GM12891 (cell line): ENCODE results near the gene VASP.
"Not testable (repeated sequence)": the region's sequence is repeated elsewhere in the genome, so short reads cannot be mapped to it uniquely, and the experiment has no call there.

Experiments used
- DNase-seq: peaks from one replicate; pipeline ENCODE4 v3.0.0; 2011; ENCODE audit warnings: low spot score; ENCODE audit not compliant: insufficient read length
- FAIRE-seq: peaks from 2 replicates; lab custom pipeline; 2011; peaks lifted over from hg19 to GRCh38; lab: Jason Lieb, UNC
- PAX5 ChIP-seq: IDR thresholded peaks from 2 replicates; pipeline ENCODE4 v1.6.1; 2011; ENCODE audit warnings: low read length, moderate library complexity, mild to moderate bottlenecking; ENCODE audit not compliant: insufficient read depth, severe bottlenecking
- POLR2A ChIP-seq: IDR thresholded peaks from 2 replicates; pipeline ENCODE4 v1.6.1; 2011; ENCODE audit warnings: low read depth, low read length, control low read depth
- POLR2AphosphoS5 ChIP-seq: IDR thresholded peaks from 2 replicates; pipeline ENCODE4 v1.6.1; 2011; ENCODE audit warnings: low read depth, low read length, control low read depth
- POU2F2 ChIP-seq: IDR thresholded peaks from 2 replicates; pipeline ENCODE4 v1.6.1; 2011; ENCODE audit warnings: low read depth, mild to moderate bottlenecking, control low read depth, low read length, moderate library complexity
- SPI1 ChIP-seq: IDR thresholded peaks from 2 replicates; pipeline ENCODE4 v1.6.1; 2011; ENCODE audit warnings: low read depth, low read length, control low read depth
- TAF1 ChIP-seq: IDR thresholded peaks from 2 replicates; pipeline ENCODE4 v1.6.1; 2011; ENCODE audit warnings: low read depth, low read length, control low read depth

The VASP gene

DNA sequence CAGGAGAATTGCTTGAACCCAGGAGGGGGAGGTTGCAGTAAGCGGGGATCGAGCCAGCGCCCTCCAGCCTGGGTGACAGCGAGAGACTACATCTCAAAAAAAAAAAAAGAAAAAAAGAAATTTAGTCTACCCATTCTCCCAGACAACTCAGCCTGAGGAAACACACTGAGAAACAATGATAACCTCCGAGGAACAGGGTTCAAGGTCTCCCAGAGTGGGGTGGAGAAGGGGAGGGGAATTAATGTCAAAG lies 1.4 kb upstream of the VASP start:
- TF ChIP-seq POU2F2 (no peak), POLR2A (no peak), POLR2AphosphoS5 (no peak), PAX5 (no peak), TAF1 (no peak), SPI1 (no peak)
- FAIRE-seq (no peak), DNase-seq (no peak)

DNA sequence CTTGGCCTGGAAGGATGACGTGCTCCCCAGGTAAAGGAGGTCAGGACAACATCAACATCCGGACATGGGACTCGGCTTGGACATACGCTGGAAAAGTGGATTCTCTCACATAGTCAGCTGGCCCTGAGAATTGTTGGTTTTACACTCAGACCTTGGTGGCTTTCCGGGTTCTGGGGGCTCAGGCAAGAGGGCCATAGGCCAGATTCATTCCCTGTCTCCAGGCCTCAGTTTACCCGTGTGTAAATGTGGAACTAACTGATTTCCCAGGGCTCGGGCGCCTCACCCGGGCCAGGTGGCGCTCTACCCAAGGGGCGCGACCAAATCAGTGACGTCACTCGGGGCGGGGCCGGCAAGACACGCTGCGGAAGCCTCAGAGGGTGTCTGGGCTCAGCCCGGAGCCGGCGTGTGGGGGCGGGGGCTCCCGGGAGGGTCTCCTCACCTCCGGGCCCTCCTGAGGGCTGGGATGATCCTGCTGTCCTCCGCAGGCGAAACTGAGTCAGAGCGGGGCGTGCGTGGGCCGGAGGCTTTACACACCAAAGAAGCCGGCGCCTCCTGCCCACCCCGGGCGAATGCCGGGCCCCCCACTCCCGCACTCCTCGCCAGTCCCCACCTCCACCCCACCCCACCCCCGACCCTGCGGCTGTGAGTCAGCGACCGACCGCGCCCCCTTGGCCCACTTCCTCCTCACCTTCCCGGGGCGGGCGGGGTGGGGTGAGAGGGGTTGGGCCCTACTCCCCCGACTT lies 862 bp upstream of the VASP start:
- FAIRE-seq, result peak; percentile 95

DNA sequence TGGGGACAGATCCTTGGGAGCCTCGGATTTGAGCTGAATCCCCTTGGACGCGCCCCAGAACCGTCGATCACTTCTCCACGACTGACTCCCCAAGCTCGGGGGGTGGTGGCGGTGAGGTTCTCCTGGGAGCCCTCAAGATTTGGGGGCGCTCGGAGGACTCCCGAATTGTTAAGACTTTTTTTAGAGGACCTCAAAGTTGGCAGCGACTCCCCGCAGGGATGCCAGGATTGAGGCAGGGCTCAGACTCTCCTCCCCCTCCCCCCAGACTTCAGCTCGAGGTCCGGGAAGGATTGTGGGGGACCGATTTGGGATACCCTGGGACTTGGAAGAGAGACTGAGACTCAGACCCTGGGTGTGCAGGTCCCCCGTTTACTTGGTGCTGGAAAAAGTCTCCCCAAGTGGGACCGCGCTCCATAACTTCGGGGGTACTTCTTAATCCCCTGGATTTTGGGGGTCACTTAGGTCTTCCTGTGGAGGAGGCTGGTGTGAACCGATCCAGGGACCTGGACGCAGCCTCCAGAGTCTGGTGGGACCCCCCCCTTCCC lies 665 bp downstream of the VASP start:
- FAIRE-seq, result no peak
- DNase-seq, result no peak
- no peak for TF ChIP-seq POU2F2
- no peak for TF ChIP-seq TAF1
- TF ChIP-seq POLR2AphosphoS5, result no peak
- no peak for TF ChIP-seq PAX5
- TF ChIP-seq SPI1, result no peak
- no peak for TF ChIP-seq POLR2A

More for the DNA sequence above, 862 bp upstream of the VASP start:
- DNase-seq, result peak; percentile 86
- no peak; the same call in 1 of the 2 replicates for TF ChIP-seq SPI1
- no peak for TF ChIP-seq TAF1
- TF ChIP-seq POLR2A, result 0 out of 2 replicates have a peak, but pooled peaks have one; percentile 37
- 0 out of 2 replicates have a peak, but pooled peaks have one; percentile 32 for TF ChIP-seq POLR2AphosphoS5
- TF ChIP-seq PAX5, result peak; percentile 43
- no peak for TF ChIP-seq POU2F2

DNA sequence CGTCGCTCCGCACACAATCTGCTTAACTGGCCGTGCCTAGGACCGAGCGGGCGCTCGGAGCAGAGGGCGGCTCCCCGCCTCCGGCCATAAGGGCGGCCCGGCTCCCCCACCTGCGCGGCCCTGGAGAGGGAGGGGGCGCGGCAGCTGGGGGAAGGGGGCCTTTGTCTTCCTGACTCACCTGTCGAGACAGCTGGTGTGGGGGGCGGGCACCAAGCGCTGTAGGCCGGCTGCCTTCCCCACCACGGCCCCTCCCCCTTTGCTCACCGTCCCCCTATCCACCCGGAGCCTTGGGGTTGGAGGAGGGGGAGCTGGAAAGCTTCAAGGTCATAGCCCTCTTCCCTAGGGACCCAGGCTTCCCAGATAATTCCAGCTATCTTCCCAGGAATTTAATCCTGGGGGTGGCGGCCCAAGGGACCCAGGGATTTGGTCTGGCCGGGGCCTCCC lies 1.2 kb downstream of the VASP start:
- TF ChIP-seq TAF1, result 0 out of 2 replicates have a peak, but pooled peaks have one; percentile 28
- TF ChIP-seq POLR2AphosphoS5, result no peak
- peak; percentile 5; the same call in 1 of the 2 replicates for TF ChIP-seq POU2F2
- no peak for TF ChIP-seq PAX5
- TF ChIP-seq POLR2A, result no peak
- TF ChIP-seq SPI1, result no peak
- peak; percentile 31 for FAIRE-seq
- no peak for DNase-seq

DNA sequence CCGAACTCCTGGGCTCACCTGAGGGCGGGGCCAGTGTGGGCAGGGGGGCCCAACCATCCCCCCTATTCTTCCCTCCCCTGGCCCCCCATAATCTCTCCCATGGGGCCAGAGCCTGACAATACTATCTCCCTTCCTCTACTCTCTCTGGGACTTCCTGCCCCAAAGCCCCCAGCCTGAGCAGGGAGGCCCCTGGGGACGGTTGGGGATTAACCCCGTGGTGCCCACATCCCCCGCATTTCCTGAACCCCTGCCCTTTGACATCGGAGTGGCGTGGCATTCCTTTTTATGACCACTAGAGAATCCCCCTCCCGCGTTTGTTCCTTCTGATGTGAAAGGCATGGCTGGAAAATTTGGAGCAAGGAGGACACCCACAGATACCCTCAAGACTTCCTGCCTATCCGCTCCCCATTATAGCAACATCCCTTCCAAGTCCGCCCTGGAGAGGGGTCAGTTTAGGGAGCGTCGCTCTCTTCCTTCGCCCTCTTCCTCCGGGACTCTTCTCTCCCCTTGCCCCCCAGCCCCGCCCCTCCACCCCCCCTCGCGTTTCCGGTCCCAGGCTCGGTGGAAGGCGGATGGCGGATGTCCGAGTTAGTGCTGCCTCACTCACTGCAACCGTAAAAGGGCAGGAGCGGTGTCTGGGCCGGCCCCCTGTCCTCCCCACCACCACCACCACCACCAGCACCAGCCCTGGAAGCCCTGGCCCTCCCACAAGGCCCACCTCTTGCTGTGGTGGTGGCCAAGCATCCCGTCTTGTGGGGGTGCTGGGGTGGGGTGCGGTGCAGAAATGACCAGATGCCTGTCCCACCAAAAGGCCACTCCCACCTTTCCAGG lies 1.8 kb downstream of the VASP start:
- DNase-seq (peak; percentile 75), FAIRE-seq (peak; percentile 84)
- no peak; the same call in 1 of the 2 replicates for TF ChIP-seq POU2F2
- TF ChIP-seq POLR2A, result peak; percentile 76
- 0 out of 2 replicates have a peak, but pooled peaks have one; percentile 9 for TF ChIP-seq TAF1
- TF ChIP-seq POLR2AphosphoS5, result peak; percentile 65; the same call in 1 of the 2 replicates
- no peak for TF ChIP-seq PAX5
- no peak for TF ChIP-seq SPI1

DNA sequence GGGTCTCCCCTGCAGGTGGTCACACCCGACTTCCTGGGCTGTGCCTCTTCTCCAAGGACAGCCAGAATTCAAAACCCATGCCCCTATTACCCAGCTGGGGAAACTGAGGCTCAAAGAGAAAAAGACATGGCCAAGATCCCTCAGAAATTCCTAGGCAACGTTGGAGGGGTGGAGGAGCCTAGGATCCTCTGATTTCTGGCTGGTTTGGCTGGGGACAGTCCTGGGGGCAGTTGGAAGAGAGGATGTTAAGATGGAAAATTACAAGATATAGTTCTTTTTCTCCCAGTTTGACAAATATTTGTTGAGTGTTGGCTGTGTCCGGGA lies 2.4 kb downstream of the VASP start:
- DNase-seq (no peak), FAIRE-seq (no peak)
- no peak for TF ChIP-seq POLR2AphosphoS5
- TF ChIP-seq PAX5, result no peak
- TF ChIP-seq SPI1, result no peak
- TF ChIP-seq POLR2A, result no peak
- no peak for TF ChIP-seq POU2F2
- no peak for TF ChIP-seq TAF1

DNA sequence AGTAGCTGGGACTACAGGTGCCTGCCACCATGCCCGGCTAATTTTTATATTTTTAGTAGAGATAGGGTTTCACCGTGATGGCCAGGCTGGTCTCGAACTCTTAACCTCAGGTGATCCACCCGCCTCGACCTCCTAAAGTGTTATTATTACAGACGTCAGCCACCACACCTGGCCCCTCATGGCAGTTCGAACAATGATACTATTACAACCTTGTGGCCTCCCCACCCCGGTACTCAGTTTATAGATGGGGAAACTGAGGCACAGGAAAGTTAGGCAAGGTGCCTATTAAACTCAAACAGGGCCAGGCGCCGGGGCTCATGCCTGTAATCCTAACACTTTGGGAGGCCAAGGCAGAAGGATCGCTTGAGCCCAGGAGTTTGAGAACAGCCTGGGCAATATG lies 3.1 kb downstream of the VASP start:
- DNase-seq, FAIRE-seq: not testable (repeated sequence)

DNA sequence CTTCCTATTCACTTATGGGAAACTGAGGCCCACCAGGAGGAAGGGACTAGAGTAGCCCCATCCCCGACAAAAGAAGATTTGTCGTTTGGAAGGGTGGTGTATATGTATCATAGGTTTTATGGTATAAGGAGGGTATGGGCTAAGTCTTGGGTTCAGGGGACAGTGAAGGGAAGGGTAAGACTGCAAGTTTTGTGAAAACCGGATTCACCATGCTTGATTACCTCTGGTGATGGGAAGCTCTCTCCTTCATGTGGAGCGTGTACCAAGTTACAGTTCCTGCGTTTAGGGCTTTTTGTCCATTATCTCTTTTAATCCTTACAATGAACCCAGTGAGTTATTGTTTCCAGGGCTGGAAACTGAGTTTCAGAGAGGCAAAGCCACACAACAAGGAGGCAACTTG lies 3.8 kb downstream of the VASP start:
- DNase-seq, result no peak
- TF ChIP-seq PAX5 (no peak), POLR2A (no peak), TAF1 (no peak), POU2F2 (no peak), POLR2AphosphoS5 (no peak), SPI1 (no peak)
- no peak for FAIRE-seq

DNA sequence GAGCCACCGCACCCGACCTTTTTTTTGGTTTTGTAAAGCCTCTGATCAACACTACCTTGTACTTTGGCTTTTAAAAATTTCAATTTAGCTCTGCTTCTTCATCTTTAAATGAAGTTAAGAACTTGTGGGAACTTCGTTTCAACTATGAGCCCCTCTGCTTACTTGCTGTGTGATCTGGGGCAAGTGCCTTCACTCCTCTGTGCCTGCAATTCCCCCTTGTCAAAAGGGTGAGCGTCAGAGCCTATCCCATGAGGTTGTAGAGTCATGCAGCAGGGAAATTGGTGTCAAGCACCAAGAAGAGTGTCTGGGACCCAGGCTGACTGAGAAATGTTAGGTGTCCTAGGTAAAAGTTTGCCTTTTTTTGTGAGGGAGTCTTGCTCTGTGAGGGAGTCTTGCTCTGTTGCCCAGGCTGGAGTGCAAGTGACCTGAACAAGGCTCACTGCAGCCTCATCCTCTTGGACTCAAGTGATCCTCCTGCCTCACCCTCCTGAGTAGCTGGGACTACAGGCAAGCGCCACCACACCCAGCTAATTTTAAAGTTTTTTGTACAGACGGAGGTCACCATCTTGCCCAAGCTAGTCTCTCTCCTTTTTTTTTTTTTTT lies 5.7 kb downstream of the VASP start:
- DNase-seq (no peak), FAIRE-seq (no peak)
- no peak for TF ChIP-seq PAX5
- no peak for TF ChIP-seq POLR2A
- TF ChIP-seq TAF1, result no peak
- no peak for TF ChIP-seq POU2F2
- no peak for TF ChIP-seq SPI1
- no peak for TF ChIP-seq POLR2AphosphoS5
